DND-41 (cell line): ENCODE measurements around the gene MYH9.

Source experiments
- ATAC-seq: fragments of 200-7000 bp; cut with Tn5 transposase; 3 replicates; pipeline ENCODE4 v1.9.1; 2021; ENCODE audit warnings: low read depth; ENCODE audit not compliant: insufficient read depth
- DNase-seq: peaks from one replicate; pipeline ENCODE4 v3.0.0-alpha.2; 2020
- H2AFZ ChIP-seq: 2 replicates; pipeline ENCODE4 v1.6.0; 2012; ENCODE audit warnings: low read depth, low read length
- H3K27ac ChIP-seq: 2 replicates; pipeline ENCODE4 v1.5.1; 2012; ENCODE audit warnings: low read length, inconsistent platforms
- H3K27me3 ChIP-seq: fragments of 200-600 bp; sonication (generic); 2 replicates; pipeline ENCODE4 v1.6.0; 2012; ENCODE audit warnings: low read length, mild to moderate bottlenecking, inconsistent platforms; ENCODE audit not compliant: insufficient read depth, poor library complexity
- H3K36me3 ChIP-seq: 2 replicates; pipeline ENCODE4 v1.5.1; 2012; ENCODE audit warnings: low read length, inconsistent platforms; ENCODE audit not compliant: insufficient read depth
- H3K4me1 ChIP-seq: 2 replicates; pipeline ENCODE4 v1.5.1; 2012; ENCODE audit warnings: mild to moderate bottlenecking, low read length; ENCODE audit not compliant: insufficient read depth
- H3K4me2 ChIP-seq: 2 replicates; pipeline ENCODE4 v1.6.0; 2012; ENCODE audit warnings: mild to moderate bottlenecking, moderate library complexity, low read length, inconsistent platforms; ENCODE audit not compliant: insufficient read depth
- H3K4me3 ChIP-seq, 2 experiments: fragments of 200-600 bp in 1 of 2; shearing (Covaris generic) in 1 of 2; 2 replicates each; pipeline ENCODE4 v1.5.1; 2012 to 2016; ENCODE audit warnings: inconsistent platforms in 2 of 2, low read length in 2 of 2, mild to moderate bottlenecking in 2 of 2, low read depth in 1 of 2, moderate library complexity in 1 of 2
- H3K79me2 ChIP-seq: 2 replicates; pipeline ENCODE4 v1.6.0; 2012; ENCODE audit warnings: low read length, inconsistent platforms; ENCODE audit not compliant: insufficient read depth
- H3K9ac ChIP-seq: 2 replicates; pipeline ENCODE4 v1.6.0; 2012; ENCODE audit warnings: low read depth, mild to moderate bottlenecking, inconsistent platforms, low read length, moderate library complexity
- H3K9me3 ChIP-seq: 2 replicates; pipeline ENCODE4 v1.5.1; 2012; ENCODE audit warnings: low read length, moderate library complexity, mild to moderate bottlenecking, inconsistent platforms; ENCODE audit not compliant: insufficient read depth, severe bottlenecking
- H4K20me1 ChIP-seq: 2 replicates; pipeline ENCODE4 v1.6.0; 2012; ENCODE audit warnings: low read length; ENCODE audit not compliant: insufficient read depth
- CTCF ChIP-seq: IDR thresholded peaks from 2 replicates; pipeline ENCODE4 v1.5.1; 2012; ENCODE audit warnings: borderline replicate concordance, low read length, moderate library complexity, mild to moderate bottlenecking; ENCODE audit not compliant: poor library complexity, severe bottlenecking; ENCODE audit errors: extremely low read depth
- EZH2 ChIP-seq: IDR thresholded peaks from 3 replicates; pipeline ENCODE4 v1.6.1; 2012; ENCODE audit warnings: borderline replicate concordance, low read depth, mild to moderate bottlenecking, moderate library complexity, low read length, inconsistent platforms; ENCODE audit not compliant: severe bottlenecking

Gene MYH9

GRCh38 chr22:36299295-36299694 lies 88.5 kb downstream of the MYH9 start:
- no peak overlapping the region for H3K27ac ChIP-seq
- no peaks in the 10 kb centered on the region for H3K9me3 ChIP-seq
- ATAC-seq (no peak), DNase-seq (no peak)
- H3K79me2 ChIP-seq, result no peaks in the 10 kb centered on the region
- no peak overlapping the region for H3K4me2 ChIP-seq
- H4K20me1 ChIP-seq, result peaks cover 11% of the 10 kb centered on the region; the same call in 1 of the 2 replicates
- H3K4me1 ChIP-seq, result no peaks in the 10 kb centered on the region
- H3K27me3 ChIP-seq, result no peaks in the 10 kb centered on the region
- no peak overlapping the region for H3K4me3 ChIP-seq
- TF ChIP-seq EZH2 (no peak), CTCF (no peak)
- H2AFZ ChIP-seq, result no peak overlapping the region
- no peak overlapping the region for H3K9ac ChIP-seq
- peaks cover 98% of the 10 kb centered on the region for H3K36me3 ChIP-seq

DNA sequence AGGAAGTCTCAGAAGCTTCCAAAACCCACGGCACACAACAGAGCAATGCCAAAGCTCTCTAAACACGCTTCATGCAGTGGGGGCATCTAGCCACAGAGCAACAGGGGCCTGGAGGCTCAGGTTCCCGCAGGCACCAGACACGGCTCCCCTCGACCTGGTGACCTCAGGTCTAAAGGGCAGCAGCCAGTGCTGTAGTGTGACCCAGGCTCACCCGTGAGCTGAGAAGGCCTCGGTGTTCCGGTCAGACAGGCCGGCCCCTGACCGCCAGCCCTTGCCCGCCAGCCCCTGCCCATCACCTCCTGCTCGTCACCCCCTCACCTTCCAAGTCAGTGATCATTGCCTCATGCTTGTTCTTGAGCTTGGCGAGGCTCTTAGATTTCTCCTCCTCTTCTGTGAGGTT lies 89.2 kb downstream of the MYH9 start:
- H3K27ac ChIP-seq, result no peak overlapping the region
- DNase-seq, result no peak
- H3K9me3 ChIP-seq, result no peaks in the 10 kb centered on the region
- H3K27me3 ChIP-seq, result no peaks in the 10 kb centered on the region
- peaks cover 98% of the 10 kb centered on the region for H3K36me3 ChIP-seq
- TF ChIP-seq CTCF (no peak), EZH2 (no peak)
- H3K4me1 ChIP-seq, result no peaks in the 10 kb centered on the region
- no peak overlapping the region for H2AFZ ChIP-seq
- ATAC-seq, result no peak
- H3K4me3 ChIP-seq, result no peak overlapping the region
- H3K79me2 ChIP-seq, result no peaks in the 10 kb centered on the region
- no peak overlapping the region for H3K4me2 ChIP-seq
- peaks cover 11% of the 10 kb centered on the region; the same call in 1 of the 2 replicates for H4K20me1 ChIP-seq
- no peak overlapping the region for H3K9ac ChIP-seq

DNA sequence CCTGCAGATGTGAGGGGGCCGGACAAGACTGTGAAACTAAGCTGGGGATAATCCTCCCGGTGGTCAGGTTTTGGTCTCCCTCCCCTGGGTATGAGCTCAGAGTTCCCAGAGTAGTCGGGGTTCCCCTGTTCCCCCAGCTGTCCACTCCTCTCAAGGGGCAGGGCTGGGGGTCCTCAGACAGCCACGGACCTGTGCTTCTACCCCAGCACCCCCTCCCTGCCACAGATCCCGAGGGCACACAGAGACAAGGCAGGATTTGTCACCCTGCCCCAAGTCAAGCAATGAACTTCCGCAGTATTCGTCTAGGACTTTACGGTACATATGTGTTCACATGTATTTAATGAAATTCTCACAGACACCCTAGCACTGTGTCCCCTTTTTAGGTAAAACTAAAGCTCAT lies 89.6 kb downstream of the MYH9 start:
- Histone ChIP-seq H2AFZ (no peak overlapping the region), H3K27ac (no peak overlapping the region), H3K9ac (no peak overlapping the region), H3K27me3 (no peaks in the 10 kb centered on the region), H3K4me1 (no peaks in the 10 kb centered on the region), H3K9me3 (peaks cover under 1% of the 10 kb centered on the region), H3K4me2 (no peak overlapping the region), H3K79me2 (no peaks in the 10 kb centered on the region), H3K4me3 (no peak overlapping the region), H4K20me1 (peaks cover 11% of the 10 kb centered on the region; the same call in 1 of the 2 replicates), H3K36me3 (peaks cover 99% of the 10 kb centered on the region)
- TF ChIP-seq EZH2 (no peak), CTCF (no peak)
- ATAC-seq (no peak), DNase-seq (no peak)

- Histone ChIP-seq H2AFZ (no peak overlapping the region), H4K20me1 (peaks cover 11% of the 10 kb centered on the region; the same call in 1 of the 2 replicates), H3K27me3 (no peaks in the 10 kb centered on the region), H3K9me3 (peaks cover 6% of the 10 kb centered on the region), H3K36me3 (peaks cover 99% of the 10 kb centered on the region), H3K4me3 (no peak overlapping the region), H3K4me2 (no peak overlapping the region), H3K9ac (no peak overlapping the region), H3K79me2 (no peaks in the 10 kb centered on the region), H3K4me1 (no peaks in the 10 kb centered on the region), H3K27ac (no peak overlapping the region)
- no peak for DNase-seq
- no peak for TF ChIP-seq EZH2
- TF ChIP-seq CTCF, result no peak
- ATAC-seq, result no peak
These were observed 90.2 kb downstream of the MYH9 start for GRCh38 chr22:36297568-36297967.
